HepG2 (cell line): Measurements from ENCODE around the gene HDGFL3. TPM values are rescaled to one million over a fixed set of nuclear protein-coding genes. Genes with fewer than 3 reads are reported as not detected.

Experiments
- ATAC-seq: fragments of 200-7000 bp; cut with Tn5 transposase; 3 replicates; pipeline ENCODE4 v1.9.1; 2020; ENCODE audit warnings: mild to moderate bottlenecking, moderate library complexity
- BruUV-seq: library from RNA; stranded (reverse); fragments of 400-500 nt; replicated peaks from 2 replicates; lab custom pipeline; 2021; lab: Mats Ljungman, UMichigan
- CTCF ChIA-PET: fragments of 300-600 bp; formaldehyde crosslinking; extraction: SDS; loops from one replicate; lab custom pipeline; 2021; ENCODE audit warnings: low total read pairs, inconsistent platforms, low intra/inter-chr PET ratio; lab: Yijun Ruan, JAX
- POLR2A ChIA-PET: fragments of 350-600 bp; sonication (Branson Sonifier 250); formaldehyde crosslinking; loops from one replicate; lab custom pipeline; 2020; ENCODE audit warnings: antibody characterized with exemption, inconsistent platforms; lab: Yijun Ruan, JAX
- DNase-seq: peaks from one replicate; pipeline ENCODE4 v3.0.0-alpha.2; 2015; ENCODE audit warnings: low spot score
- FAIRE-seq: peaks from 3 replicates; lab custom pipeline; 2011; peaks lifted over from hg19 to GRCh38; lab: Jason Lieb, UNC
- H2AFZ ChIP-seq: one replicate; pipeline ENCODE4 v1.6.1; 2011; ENCODE audit warnings: low read length, inconsistent platforms
- H3K27ac ChIP-seq: fragments of 300-600 bp; 3 replicates; pipeline ENCODE4 v1.8.0; 2011; ENCODE audit warnings: mixed run types, mild to moderate bottlenecking, mixed read lengths, low read length, inconsistent platforms; ENCODE audit not compliant: insufficient read depth; ENCODE audit errors: extremely low read length
- H3K27me3 ChIP-seq, 2 experiments: fragments of 200-600 bp in 1 of 2; 2 replicates in 1 of 2; 3 replicates in 1 of 2; pipeline versions ENCODE4 v1.6.0 to v1.8.0; 2011; ENCODE audit warnings: low read length in 2 of 2, mild to moderate bottlenecking in 2 of 2, moderate library complexity in 2 of 2, inconsistent platforms in 1 of 2; ENCODE audit not compliant: insufficient read depth in 2 of 2, control insufficient read depth in 1 of 2
- H3K36me3 ChIP-seq, 2 experiments: fragments of 200-600 bp in 1 of 2; replicated peaks in 1 of 2; 2 replicates in 1 of 2; 3 replicates in 1 of 2; pipeline versions ENCODE4 v1.5.1 to v1.8.0; 2011; ENCODE audit warnings: low read length in 2 of 2, inconsistent platforms in 1 of 2; ENCODE audit not compliant: insufficient read depth in 2 of 2, control insufficient read depth in 1 of 2
- H3K4me1 ChIP-seq: 2 replicates; pipeline ENCODE4 v1.5.1; 2012; ENCODE audit warnings: low read length, inconsistent platforms; ENCODE audit not compliant: insufficient read depth
- H3K4me2 ChIP-seq: 2 replicates; pipeline ENCODE4 v1.6.0; 2011; ENCODE audit warnings: low read depth, low read length, inconsistent platforms
- H3K4me3 ChIP-seq, 3 experiments: fragments of 200-600 bp in 1 of 3; sonication (generic), shearing (Covaris generic) in 1 of 3; replicated peaks in 1 of 3; 2 replicates each; pipeline ENCODE4 v1.5.1; 2011 to 2016; ENCODE audit warnings: low read length in 3 of 3, inconsistent platforms in 2 of 3, low read depth in 2 of 3, mild to moderate bottlenecking in 2 of 3, control low read depth in 1 of 3, mixed read lengths in 1 of 3; ENCODE audit not compliant: insufficient read depth in 1 of 3
- H3K79me2 ChIP-seq: one replicate; pipeline ENCODE4 v1.6.1; 2011; ENCODE audit warnings: low read length, inconsistent platforms; ENCODE audit not compliant: insufficient read depth
- H3K9ac ChIP-seq: 2 replicates; pipeline ENCODE4 v1.6.0; 2011; ENCODE audit warnings: mild to moderate bottlenecking, low read depth, low read length, inconsistent platforms; ENCODE audit not compliant: insufficient read depth
- H3K9me3 ChIP-seq: 2 replicates; pipeline ENCODE4 v1.5.1; 2012; ENCODE audit warnings: mild to moderate bottlenecking, low read length
- H4K20me1 ChIP-seq: 2 replicates; pipeline ENCODE4 v1.6.0; 2011; ENCODE audit warnings: inconsistent platforms, mild to moderate bottlenecking, low read length, moderate library complexity; ENCODE audit not compliant: insufficient read depth
- SNAPC2 ChIP-seq: sonication (generic); formaldehyde crosslinking; IDR thresholded peaks from 2 replicates; pipeline ENCODE4 v1.8.1; 2022; ENCODE audit warnings: mild to moderate bottlenecking, missing genetic modification reagents
- ZEB1 ChIP-seq: IDR thresholded peaks from 2 replicates; pipeline ENCODE4 v1.6.1; 2012; ENCODE audit warnings: mild to moderate bottlenecking, low read depth, inconsistent platforms; ENCODE audit not compliant: insufficient replicate concordance
- ZNF296 ChIP-seq: sonication (generic); formaldehyde crosslinking; conservative IDR thresholded peaks from 2 replicates; pipeline ENCODE4 v1.5.0; 2020; ENCODE audit warnings: mild to moderate bottlenecking, missing genetic modification reagents
- ZNF547 ChIP-seq: sonication (generic); formaldehyde crosslinking; IDR thresholded peaks from 2 replicates; pipeline ENCODE4 v1.5.1; 2020; ENCODE audit warnings: mild to moderate bottlenecking, missing genetic modification reagents
- ZNF552 ChIP-seq: sonication (generic); formaldehyde crosslinking; IDR thresholded peaks from 2 replicates; pipeline ENCODE4 v1.9.0; 2022; ENCODE audit warnings: missing genetic modification reagents, mild to moderate bottlenecking, borderline replicate concordance
- ZNF746 ChIP-seq: sonication (generic); formaldehyde crosslinking; IDR thresholded peaks from 2 replicates; pipeline ENCODE4 v1.8.0; 2022; ENCODE audit warnings: mild to moderate bottlenecking, missing genetic modification reagents
- ZNF768 ChIP-seq: sonication (generic); formaldehyde crosslinking; IDR thresholded peaks from 2 replicates; pipeline ENCODE4 v1.4.0; 2020; ENCODE audit warnings: missing genetic modification reagents
- ZNF883 ChIP-seq: sonication (generic); formaldehyde crosslinking; IDR thresholded peaks from 2 replicates; pipeline ENCODE4 v1.5.1; 2020; ENCODE audit warnings: mild to moderate bottlenecking, missing genetic modification reagents; ENCODE audit errors: not compliant biosample characterization
- WGBS: methylation state at CpG from one replicate; pipeline ENCODE4 v1.1.6; 2017; ENCODE audit warnings: low lambda C conversion rate; 5-methylcytosine and 5-hydroxymethylcytosine counted together
- in situ Hi-C: cut with HindIII; loops from 2 replicates; pipeline ENCODE4 v1.10.0; 2017; ENCODE audit warnings: low pct_unique_long_range_greater_than_20kb; ENCODE audit not compliant: extremely low pct_ligation_motif_present
- intact Hi-C: fragments of 100-400 bp; cut with micrococcal nuclease; formaldehyde crosslinking; loops from one replicate; pipeline ENCODE4 v1.10.0; 2022; ENCODE audit not compliant: unreplicated experiment
- polyA plus RNA-seq, 8 experiments: library from polyadenylated mRNA; depleted of rRNA in 3 of 8; stranded (reverse) in 7 of 8; unstranded in 1 of 8; fragments of >200 nt; fragmentation: Illumina TruSeq in 4 of 8; extraction: Trizol in 4 of 8; gene quantifications; 2 replicates each; pipeline versions ENCODE4 v1.2.1 to v1.2.3, GENCODE V29; 2011 to 2016; ENCODE audit warnings: low read depth in 4 of 8, missing spikeins in 1 of 8, mixed read lengths in 1 of 8; ENCODE audit not compliant: insufficient read depth in 1 of 8
- total RNA-seq, 5 experiments: library from RNA; depleted of rRNA; stranded (reverse); fragments of >200 nt; fragmentation: Illumina TruSeq; extraction: Trizol; gene quantifications; 2 replicates each; pipeline ENCODE4 v1.2.3, GENCODE V29; 2016; ENCODE audit warnings: low read depth in 1 of 5
- TF ChIP-seq, protein P1 (sequence below): sonication (generic); formaldehyde crosslinking; IDR thresholded peaks from 2 replicates; pipeline ENCODE4 v1.8.0; 2022; ENCODE audit warnings: mild to moderate bottlenecking, missing genetic modification reagents; ENCODE audit not compliant: insufficient replicate concordance

HDGFL3 gene
- total and polyA plus RNA-seq, 2 of the 13 experiments (the other 11 are each of a cell fraction or from before 2014, with no cell fraction given), result 0.07 to 0.09 TPM

DNA sequence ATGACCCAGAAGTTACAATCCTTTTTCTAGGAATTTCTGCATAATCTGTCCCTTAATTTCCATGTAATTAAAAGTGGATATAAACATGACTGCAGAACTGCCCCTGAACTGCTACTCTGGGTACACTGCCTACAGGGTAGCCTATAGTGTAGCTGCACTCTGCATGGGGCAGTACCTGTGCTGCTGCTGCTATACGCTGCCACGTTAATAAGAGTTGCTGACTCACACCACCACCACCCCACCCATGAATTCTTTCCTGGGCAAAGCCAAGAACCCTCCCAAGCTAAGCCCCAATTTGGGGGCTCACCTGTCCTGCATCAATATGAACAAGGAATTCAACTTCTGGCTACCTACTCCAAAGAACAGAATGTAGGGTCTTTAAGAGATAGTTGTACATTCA, 13.9 kb downstream of the HDGFL3 start (continued):
- TF ChIP-seq, protein P1, sequence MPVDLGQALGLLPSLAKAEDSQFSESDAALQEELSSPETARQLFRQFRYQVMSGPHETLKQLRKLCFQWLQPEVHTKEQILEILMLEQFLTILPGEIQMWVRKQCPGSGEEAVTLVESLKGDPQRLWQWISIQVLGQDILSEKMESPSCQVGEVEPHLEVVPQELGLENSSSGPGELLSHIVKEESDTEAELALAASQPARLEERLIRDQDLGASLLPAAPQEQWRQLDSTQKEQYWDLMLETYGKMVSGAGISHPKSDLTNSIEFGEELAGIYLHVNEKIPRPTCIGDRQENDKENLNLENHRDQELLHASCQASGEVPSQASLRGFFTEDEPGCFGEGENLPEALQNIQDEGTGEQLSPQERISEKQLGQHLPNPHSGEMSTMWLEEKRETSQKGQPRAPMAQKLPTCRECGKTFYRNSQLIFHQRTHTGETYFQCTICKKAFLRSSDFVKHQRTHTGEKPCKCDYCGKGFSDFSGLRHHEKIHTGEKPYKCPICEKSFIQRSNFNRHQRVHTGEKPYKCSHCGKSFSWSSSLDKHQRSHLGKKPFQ (CRISPR knock-in tag), result no peak
- TF ChIP-seq SNAPC2 (CRISPR knock-in tag), result no peak

DNA sequence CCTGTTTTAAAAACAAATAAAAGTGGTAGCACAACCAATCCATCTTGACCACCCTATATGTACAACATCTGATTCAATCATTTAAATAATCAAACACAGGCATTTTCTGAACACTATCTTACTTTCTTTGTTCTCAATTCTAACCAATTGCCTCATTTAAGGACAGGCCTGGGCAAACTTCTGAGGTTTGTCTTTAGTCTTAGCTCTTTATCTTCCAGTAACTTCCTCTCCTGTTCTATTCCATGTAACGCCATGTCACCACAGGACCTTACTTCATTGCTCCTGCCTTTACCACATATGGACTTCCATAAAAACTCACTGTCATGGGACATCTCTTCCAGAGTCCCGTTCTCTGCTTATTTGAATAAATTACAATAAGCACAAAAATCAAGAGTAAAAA, 14.9 kb downstream of the HDGFL3 start:
- 3% methylated on average over 2 of the region's 2 CpGs for WGBS
- no peak for TF ChIP-seq ZEB1
- TF ChIP-seq ZNF883, result no peak
- no peak for TF ChIP-seq ZNF296
- no peak for TF ChIP-seq ZNF746
- no peak for TF ChIP-seq ZNF552 (CRISPR knock-in tag)
- TF ChIP-seq ZNF547 (CRISPR knock-in tag), result no peak
- no peak for TF ChIP-seq ZNF768 (CRISPR knock-in tag)
- no peak for ATAC-seq
- H3K36me3 ChIP-seq, result no peaks in the 10 kb centered on the region
- H2AFZ ChIP-seq, result no peak overlapping the region
- DNase-seq, result no peak
- POLR2A ChIA-PET, result no interaction called here
- CTCF ChIA-PET, result no interaction called here
- no peak overlapping the region for H3K4me3 ChIP-seq
- H3K27ac ChIP-seq, result no peak overlapping the region
- no peaks in the 10 kb centered on the region for H3K79me2 ChIP-seq
- H4K20me1 ChIP-seq, result no peaks in the 10 kb centered on the region
- no TSS peak for BruUV-seq
- peaks cover 0 to 6% of the 10 kb centered on the region in 2 experiments; a peak in 1 of 5 replicates for H3K27me3 ChIP-seq
- H3K9me3 ChIP-seq, result no peaks in the 10 kb centered on the region
- no peak for FAIRE-seq
- no peak overlapping the region for H3K4me2 ChIP-seq
- intact Hi-C loops, result no loop called here
- H3K9ac ChIP-seq, result no peak overlapping the region
- in situ Hi-C loops, result no loop called here
- H3K4me1 ChIP-seq, result no peaks in the 10 kb centered on the region
